Hepatocyte (in vitro differentiated cells): ENCODE data around the gene PRKAG2.

ENCODE experiments used
- EZH2 ChIP-seq: fragments of 200-600 bp; sonication (generic); IDR thresholded peaks from 2 replicates; pipeline ENCODE4 v1.6.1; 2016; ENCODE audit warnings: antibody characterized with exemption, mild to moderate bottlenecking, borderline replicate concordance
- TF ChIP-seq, protein P1 (sequence below): fragments of 200-600 bp; sonication (generic); IDR thresholded peaks from 2 replicates; pipeline ENCODE4 v1.5.1; 2016; ENCODE audit warnings: antibody characterized with exemption, mild to moderate bottlenecking; ENCODE audit not compliant: poor library complexity

DNA sequence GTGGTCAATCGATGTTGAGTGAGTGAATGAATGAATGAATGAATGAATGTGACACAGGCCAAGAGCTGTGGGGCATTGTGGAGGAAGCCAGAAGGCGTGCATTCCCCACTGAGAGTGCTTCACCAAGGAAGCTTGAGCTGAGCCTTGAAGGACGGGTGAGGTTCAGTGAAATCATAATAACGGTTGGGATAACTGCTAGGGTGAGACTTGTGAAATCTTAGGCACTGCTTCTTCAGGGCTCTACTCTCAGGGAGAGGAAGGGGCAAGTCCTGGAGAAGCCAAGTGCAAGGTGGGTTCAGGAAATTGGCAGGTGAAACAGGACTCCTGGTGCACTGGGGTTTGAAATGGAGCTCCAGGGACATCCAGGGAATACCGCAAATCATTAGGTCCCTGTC, 23.7 kb upstream of the PRKAG2 start:
- TF ChIP-seq EZH2, result no peak
- TF ChIP-seq, protein P1, sequence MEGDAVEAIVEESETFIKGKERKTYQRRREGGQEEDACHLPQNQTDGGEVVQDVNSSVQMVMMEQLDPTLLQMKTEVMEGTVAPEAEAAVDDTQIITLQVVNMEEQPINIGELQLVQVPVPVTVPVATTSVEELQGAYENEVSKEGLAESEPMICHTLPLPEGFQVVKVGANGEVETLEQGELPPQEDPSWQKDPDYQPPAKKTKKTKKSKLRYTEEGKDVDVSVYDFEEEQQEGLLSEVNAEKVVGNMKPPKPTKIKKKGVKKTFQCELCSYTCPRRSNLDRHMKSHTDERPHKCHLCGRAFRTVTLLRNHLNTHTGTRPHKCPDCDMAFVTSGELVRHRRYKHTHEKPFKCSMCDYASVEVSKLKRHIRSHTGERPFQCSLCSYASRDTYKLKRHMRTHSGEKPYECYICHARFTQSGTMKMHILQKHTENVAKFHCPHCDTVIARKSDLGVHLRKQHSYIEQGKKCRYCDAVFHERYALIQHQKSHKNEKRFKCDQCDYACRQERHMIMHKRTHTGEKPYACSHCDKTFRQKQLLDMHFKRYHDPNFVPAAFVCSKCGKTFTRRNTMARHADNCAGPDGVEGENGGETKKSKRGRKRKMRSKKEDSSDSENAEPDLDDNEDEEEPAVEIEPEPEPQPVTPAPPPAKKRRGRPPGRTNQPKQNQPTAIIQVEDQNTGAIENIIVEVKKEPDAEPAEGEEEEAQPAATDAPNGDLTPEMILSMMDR, result no peak
